HG03558 (cell line): ENCODE measurements around the gene PPIC.

Source experiments
- ATAC-seq: cut with Tn5 transposase; IDR thresholded peaks from one replicate; pipeline ENCODE4 v1.9.1; 2021; ENCODE audit warnings: moderate number of reproducible peaks; ENCODE audit not compliant: unreplicated experiment; ENCODE audit errors: extremely low read depth

The PPIC gene

GRCh38 chr5:123036391-123037103 lies at the start of gene PPIC:
TSS of gene PPIC (minus strand) at chr5:123036725. CDS start at chr5:123036625, 100 bp downstream.
- no peak for ATAC-seq

- ATAC-seq, result no peak
Measured at GRCh38 chr5:123085638-123086286, 49.2 kb upstream of the PPIC start.

GRCh38 chr5:123084730-123085605 lies 48.4 kb upstream of the PPIC start:
- ATAC-seq, result no peak

GRCh38 chr5:123083298-123083697 lies 46.8 kb upstream of the PPIC start:
- no peak for ATAC-seq

GRCh38 chr5:123080215-123080614 lies 43.7 kb upstream of the PPIC start:
- no peak for ATAC-seq

- ATAC-seq, result no peak
Measured at GRCh38 chr5:123075521-123076163, 39.1 kb upstream of the PPIC start.

GRCh38 chr5:123068368-123068938 lies 31.9 kb upstream of the PPIC start:
- ATAC-seq, result no peak

- no peak for ATAC-seq
Measured at GRCh38 chr5:123066016-123066415, 29.5 kb upstream of the PPIC start.

- no peak for ATAC-seq
Measured at GRCh38 chr5:123059455-123059854, 22.9 kb upstream of the PPIC start.

- ATAC-seq, result no peak
Measured at GRCh38 chr5:123051206-123051605, 14.7 kb upstream of the PPIC start.

GRCh38 chr5:123047706-123048105 lies 11.2 kb upstream of the PPIC start:
- ATAC-seq, result no peak

- no peak for ATAC-seq
Measured at GRCh38 chr5:123046222-123046621, 9.7 kb upstream of the PPIC start.

- no peak for ATAC-seq
Measured at GRCh38 chr5:123044926-123045617, 8.5 kb upstream of the PPIC start.

- ATAC-seq, result no peak
Measured at GRCh38 chr5:123039673-123040072, 3.1 kb upstream of the PPIC start.

- no peak for ATAC-seq
Measured at GRCh38 chr5:123037104-123037418, 536 bp upstream of the PPIC start.

- no peak for ATAC-seq
Measured at GRCh38 chr5:123035918-123036390, 571 bp downstream of the PPIC start.

- no peak for ATAC-seq
Measured at GRCh38 chr5:123035360-123035917, 1.1 kb downstream of the PPIC start.

- no peak for ATAC-seq
Measured at GRCh38 chr5:123033157-123033671, 3.3 kb downstream of the PPIC start.

GRCh38 chr5:123028222-123028621 lies 8.3 kb downstream of the PPIC start:
- ATAC-seq, result no peak
